HG02885 (cell line): ENCODE data around the gene PRMT1.

ENCODE experiments used
- ATAC-seq: cut with Tn5 transposase; IDR thresholded peaks from one replicate; pipeline ENCODE4 v1.9.1; 2021; ENCODE audit warnings: mild to moderate bottlenecking; ENCODE audit not compliant: unreplicated experiment, poor library complexity

PRMT1 gene

DNA sequence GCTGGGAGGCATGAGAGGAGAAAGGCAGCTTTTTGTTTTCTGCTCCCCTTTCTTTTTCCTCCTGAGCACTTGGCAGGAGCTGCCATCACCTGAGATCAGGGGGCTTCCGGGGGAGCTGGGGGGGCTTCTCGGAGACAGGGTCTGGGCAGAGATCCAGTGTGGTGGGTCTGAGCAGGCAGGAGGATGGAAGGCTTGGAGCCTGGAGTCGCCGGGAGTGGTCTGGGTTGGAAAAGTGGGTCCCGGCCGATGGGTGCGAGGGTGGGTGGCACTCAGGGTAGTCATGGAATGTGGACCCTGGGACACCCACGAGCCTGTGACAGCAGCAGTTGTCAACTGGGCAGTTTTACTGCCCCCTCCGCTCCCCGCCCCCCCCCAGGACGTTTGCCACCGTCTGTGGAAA is 10.1 kb downstream of the PRMT1 start:
- ATAC-seq, result no peak

DNA sequence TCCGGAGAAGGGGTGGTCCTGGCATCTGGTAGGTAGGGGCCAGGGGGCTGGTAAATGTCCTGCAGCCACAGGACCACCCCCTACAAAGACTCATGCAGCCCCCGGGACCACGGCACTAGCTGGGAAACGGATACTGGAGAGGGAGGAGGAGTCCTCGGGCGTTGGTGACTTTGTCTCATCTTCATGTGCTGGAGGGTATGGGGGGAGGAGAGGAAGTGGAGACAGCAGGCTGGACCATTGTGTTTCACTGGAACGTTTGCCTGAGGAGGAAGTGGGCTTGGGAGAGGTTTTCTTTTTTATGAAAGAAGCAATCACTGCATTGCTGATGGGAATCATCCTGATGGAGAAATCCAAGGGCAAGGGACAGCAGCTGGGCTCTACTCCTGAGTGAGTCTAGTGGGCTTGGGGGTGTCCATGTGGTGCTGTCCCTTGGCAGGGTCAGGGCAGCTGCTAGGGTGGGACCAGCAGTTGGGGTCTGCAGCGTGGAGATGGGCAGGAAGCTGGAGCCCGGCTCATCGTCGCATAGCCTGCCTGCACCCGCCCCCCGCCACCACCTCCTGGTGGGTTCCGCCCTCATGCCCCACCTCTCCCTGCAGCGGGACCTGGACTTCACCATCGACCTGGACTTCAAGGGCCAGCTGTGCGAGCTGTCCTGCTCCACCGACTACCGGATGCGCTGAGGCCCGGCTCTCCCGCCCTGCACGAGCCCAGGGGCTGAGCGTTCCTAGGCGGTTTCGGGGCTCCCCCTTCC is 10.7 kb downstream of the PRMT1 start:
- ATAC-seq, result no peak

DNA sequence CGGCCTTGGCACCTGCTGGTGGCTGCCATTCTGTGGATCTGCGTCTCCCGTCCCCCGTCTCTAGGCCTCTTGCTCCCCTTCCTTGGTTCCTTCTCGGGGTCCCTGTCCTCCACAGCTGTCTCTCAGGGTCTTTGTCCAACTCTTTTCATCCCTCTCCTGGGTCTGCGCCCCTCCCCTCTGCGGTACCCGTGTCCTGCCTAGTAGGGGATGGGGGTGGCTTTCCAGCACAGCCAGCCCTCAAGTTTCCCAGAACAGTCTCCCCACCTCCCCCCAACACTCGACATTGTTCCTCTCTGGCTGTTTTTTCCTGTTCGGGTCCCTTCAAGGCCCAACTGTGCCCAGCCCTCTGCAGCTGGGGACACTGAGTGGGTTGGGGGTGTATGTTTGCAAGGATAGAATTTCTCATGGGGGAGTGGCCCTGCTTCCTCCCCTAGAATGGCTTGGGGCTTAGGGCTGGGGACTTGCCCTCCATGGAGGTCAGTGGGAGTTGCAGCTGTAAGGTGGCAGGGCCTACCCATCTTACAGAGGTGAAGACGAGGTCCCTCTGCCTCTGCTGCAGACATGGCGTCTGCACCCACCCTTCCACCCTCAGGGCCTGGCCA is 11.6 kb downstream of the PRMT1 start:
- ATAC-seq, result no peak

DNA sequence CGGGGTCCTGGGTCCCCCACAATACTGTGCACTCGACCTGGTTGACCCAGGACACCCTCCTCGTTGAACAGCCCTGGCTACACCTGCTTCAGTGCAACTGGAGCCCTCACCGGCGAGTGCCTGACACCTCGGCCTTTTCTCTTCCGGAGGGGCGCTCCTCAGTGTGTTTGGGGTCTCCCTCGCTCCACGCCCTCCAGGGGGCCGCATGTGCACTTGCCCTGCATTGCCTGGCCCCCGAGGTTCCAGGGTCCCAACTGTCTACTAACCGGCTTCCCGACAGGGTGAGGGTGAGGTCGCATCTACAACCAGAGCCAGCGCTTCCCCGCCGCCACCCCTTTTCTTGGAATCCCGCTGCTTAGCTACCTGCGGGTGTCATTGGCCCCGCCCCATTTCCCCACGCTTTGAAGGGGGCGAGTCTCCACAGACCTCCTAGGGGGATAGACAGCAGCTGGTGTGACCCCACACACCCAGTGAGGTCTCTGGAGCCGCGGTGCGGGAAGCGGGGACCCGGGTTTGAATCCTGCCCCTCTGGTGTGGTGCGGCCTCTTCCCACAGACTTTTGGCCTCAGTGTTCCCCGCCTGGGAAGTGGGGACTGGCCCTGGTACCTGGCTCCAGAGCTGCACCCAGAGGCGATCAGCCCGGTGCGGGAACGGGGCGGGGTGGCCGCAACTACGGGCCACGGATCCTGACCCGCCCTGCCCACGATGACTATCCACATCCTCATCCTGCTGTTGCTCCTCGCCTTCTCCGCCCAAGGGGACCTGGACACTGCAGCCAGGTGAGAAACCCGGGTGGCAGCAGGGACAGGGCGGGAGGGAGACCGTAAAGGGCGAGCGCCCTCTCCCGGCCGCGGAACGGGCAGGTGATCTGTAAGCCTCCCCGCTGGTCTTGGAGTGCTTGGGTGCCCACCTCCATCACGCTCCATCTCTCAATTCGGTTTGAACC is 12.3 kb downstream of the PRMT1 start, which contains the start of gene ADM5:
Gene ADM5, plus strand, starts transcription at position 462 of the 946 bp plus-strand sequence. Its CDS starts 244 bp downstream, at position 706.
- no peak for ATAC-seq

DNA sequence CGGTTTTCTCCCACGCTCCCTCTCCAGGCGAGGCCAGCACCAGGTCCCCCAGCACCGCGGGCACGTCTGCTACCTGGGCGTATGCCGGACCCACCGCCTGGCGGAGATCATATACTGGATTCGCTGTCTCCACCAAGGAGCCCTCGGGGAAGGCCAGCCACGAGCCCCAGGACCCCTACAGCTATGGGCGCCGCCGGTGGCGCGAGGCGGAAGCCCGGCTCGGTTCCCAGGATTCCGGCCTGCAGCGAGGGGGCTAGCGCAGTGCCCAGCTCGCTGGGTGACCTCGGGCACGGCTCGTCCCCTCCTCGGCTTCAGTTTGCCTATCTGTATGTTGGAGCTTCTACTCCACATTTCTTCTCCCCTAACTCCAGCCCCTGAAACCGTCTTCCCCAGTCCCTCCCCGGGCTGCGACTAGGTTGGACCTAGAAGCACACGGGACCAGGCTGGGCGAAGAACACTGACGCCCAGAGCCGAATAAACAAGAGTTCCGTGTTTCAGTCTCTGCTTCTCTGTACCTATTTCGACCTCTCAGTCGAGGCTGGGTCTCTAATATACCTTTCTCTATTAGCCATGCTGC is 13.1 kb downstream of the PRMT1 start:
- no peak for ATAC-seq

DNA sequence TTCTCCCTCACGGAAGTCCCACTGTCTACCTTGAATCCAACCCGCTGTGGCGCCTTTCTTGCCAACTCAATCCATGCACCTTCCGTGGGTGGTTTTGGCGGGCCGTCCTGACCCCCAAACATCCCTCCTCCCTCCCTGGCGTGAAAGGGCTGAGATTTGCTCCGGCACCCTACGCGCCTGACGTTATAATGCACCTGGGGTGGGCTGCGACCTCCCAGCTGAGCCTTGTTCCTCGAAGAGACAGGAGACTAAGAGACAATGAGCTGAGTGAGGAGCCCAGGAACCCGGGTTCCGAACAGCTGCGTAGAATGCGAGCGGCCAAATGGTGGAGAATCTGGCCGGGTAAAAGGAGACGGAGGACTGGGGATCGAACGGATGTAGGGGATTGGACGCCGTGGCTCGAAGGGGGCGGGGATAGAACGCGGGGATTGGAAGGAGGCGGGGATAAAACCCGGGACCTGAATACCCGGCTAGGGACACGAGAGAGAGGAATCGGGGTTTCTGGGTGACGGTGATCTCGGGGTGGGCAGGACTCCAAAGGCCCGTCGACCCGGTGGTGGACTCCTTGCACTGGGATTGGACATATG is 13.7 kb downstream of the PRMT1 start, which contains the start of gene CPT1C:
Gene CPT1C, plus strand, starts transcription at position 461 of the 587 bp plus-strand sequence. CDS start 1,137 bp downstream, outside the sequence.
- ATAC-seq, result no peak

DNA sequence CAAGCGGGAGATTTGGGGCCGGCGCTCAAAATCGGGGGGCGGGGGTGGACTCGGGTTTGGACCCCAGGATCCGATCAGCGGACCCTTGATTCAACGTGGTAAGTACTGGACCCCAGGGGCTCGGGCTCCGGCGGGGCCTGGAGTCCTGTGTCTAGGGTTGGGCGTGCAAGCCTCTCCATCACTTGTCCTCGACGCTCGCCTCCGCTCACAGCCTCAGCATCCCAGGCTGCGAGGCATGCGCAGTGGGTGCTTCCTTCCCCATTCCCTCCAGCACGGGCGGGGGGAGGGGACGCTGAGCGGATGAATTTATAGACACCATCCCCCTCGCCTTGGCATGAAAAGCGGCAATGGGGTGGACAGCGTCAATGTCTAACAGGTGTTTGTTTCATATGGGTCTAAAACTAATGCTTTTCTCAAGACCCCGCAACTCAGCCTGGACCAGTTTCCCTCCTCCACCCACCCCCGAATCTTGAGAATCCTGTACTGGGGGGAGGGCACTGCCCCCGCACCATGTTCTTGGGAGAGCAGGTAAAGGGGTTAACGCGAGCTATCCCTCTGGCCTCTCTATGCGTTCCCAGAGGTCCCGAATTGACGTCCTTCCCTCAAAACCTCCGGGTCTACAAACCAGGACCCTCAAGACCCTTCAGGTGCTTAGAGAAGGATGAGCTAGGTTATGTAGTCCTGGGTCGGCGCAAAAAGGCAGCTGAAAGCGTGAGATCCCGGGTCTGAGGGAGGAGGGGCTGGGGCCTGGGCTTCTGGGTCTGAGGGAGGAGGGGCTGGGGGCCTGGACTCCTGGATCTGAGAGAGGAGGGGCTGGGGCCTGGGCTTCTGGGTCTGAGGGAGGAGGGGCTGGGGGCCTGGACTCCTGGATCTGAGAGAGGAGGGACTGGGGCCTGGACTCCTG is 14.4 kb downstream of the PRMT1 start:
- no peak for ATAC-seq

DNA sequence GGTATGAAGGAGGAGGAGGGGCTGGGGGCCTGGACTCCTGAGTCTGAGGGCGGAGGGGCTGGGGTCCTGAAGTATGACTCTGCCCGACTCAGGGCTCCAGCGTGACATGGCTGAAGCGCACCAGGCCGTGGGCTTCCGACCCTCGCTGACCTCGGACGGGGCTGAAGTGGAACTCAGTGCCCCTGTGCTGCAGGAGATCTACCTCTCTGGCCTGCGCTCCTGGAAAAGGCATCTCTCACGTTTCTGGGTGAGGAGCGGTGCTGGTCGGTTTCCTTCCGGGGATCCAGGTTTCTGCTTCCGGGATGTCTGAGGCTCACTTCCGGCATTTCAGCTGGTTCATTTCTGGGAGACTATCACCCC is 15.1 kb downstream of the PRMT1 start:
- no peak for ATAC-seq

DNA sequence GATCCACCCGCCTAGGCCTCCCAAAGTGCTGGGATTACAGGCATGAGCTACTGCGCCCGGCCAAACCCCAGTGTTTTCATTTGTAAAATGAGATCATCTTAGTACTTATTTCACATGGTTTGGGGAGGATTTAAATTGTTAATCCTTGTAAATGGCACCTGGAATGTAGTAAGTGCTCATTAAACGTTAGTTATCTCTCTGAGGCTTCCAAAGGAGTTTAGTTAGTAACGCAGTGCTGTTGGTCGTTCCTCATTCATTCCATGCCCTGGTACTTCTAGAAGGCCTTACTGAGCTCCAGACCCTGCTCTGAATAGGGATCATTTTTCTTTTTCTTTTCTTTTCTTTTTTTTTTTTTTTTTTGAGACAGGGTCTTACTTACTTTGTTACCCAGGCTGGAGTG is 19.0 kb downstream of the PRMT1 start:
- no peak for ATAC-seq

DNA sequence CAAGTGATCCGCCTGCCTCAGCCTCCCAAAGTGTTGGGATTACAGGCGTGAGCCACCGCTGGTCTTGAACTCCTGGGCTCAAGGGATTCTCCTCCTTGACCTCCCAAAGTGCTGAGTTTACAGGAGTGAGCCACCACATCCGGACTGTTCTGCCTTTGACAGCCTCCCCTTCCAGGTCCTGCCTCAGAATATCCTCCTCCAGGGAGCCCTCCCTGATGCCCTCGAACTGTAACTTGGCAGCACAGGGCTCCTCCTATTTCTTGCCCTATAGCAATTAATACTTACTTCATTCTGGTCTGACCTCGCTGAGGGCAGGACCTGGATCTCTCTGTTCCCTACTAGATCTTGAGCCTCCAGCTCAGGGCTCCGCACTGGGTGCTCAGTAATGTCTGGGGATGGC is 19.8 kb downstream of the PRMT1 start:
- no peak for ATAC-seq

DNA sequence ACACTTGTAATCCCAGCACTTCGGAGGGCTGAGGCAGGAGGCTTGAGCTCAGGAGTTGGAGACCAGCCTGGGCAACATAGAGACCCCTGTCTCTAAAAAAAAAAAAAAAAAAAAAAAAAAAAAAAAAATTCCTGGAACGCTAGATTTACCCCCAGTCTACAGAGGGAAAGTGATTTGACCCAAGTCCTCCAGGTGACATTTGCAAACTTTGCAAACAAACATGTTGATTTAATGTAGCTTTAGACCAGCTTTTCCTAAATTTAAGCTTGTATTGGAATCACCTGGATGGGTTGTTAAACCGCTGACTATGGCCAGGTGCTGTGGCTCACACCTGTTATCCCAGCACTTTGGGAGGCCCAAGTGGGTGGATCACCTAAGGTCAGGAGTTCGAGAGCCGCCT is 22.3 kb downstream of the PRMT1 start:
- ATAC-seq, result no peak

DNA sequence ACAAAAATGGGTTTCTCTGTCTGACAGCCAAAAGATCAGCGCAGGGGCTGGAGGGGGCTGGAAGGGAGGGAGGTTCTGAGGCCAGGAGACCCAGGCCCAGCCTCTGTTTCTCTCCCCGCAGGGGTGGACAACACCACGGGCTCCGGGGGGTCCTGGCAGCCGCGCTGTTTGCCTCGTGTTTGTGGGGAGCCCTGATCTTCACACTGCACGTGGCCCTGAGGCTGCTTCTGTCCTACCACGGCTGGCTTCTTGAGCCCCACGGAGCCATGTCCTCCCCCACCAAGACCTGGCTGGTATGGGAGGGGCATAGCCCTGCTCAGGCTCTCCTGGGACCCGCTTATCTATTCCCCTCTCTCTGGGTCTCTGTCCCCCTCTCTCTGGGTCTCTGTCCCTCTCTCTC is 23.5 kb downstream of the PRMT1 start:
- no peak for ATAC-seq

DNA sequence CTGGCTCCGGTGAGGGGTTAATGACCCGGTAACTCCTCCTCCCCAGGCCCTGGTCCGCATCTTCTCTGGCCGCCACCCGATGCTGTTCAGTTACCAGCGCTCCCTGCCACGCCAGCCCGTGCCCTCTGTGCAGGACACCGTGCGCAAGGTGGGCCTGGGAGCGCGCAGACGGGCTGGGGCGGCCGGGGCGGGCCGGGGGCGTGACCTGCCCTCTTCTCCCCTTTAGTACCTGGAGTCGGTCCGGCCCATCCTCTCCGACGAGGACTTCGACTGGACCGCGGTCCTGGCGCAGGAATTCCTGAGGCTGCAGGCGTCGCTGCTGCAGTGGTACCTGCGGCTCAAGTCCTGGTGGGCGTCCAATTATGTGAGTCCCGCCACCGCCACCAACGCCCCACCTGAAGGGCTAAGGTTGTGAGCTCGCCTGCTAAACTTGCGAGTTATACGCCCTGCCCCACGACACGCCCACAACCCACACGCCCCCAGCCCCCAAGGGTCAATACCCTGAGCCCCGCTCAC is 24.3 kb downstream of the PRMT1 start:
- ATAC-seq, result no peak

DNA sequence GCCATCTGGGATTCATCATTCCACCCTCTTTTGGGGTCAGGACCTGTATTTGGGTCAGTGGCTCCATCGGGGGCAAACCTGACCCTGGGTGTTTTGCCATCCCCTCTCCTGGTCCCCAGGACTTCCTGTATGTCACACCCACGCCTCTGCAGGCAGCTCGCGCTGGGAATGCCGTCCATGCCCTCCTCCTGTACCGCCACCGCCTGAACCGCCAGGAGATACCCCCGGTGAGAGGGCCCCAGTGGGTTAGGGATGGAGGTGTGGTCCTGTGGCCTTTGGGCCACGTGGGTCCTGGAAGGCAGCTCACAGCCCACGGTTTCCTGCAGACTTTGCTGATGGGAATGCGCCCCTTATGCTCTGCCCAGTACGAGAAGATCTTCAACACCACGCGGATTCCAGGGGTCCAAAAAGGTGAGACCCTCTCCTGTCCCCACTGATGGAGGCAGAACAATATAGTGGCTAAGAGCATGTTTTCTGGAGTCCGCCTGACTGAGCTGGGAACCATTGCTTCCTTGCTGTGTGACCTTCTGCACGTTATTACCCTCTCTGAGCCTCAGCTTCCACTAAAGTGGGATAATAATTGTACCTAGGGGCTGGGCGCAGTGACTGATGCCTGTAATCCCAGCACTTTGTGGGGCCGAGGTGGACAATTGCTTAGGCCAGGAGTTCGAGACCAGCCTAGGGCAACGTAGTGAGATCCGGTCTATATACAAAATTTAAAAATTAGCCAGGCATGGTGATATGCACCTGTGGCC is 28.0 kb downstream of the PRMT1 start:
- no peak for ATAC-seq

DNA sequence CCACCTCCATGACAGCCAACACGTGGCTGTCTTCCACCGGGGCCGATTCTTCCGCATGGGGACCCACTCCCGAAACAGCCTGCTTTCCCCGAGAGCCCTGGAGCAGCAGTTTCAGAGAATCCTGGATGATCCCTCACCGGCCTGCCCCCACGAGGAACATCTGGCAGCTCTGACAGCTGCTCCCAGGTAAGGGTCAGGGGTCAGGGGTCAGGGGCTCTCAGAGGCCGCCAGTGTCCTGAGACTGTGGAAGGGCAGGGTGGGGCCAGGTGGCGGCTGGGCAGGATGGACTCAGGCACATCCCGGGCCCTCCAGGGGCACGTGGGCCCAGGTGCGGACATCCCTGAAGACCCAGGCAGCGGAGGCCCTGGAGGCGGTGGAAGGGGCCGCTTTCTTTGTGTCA is 28.8 kb downstream of the PRMT1 start:
- no peak for ATAC-seq

DNA sequence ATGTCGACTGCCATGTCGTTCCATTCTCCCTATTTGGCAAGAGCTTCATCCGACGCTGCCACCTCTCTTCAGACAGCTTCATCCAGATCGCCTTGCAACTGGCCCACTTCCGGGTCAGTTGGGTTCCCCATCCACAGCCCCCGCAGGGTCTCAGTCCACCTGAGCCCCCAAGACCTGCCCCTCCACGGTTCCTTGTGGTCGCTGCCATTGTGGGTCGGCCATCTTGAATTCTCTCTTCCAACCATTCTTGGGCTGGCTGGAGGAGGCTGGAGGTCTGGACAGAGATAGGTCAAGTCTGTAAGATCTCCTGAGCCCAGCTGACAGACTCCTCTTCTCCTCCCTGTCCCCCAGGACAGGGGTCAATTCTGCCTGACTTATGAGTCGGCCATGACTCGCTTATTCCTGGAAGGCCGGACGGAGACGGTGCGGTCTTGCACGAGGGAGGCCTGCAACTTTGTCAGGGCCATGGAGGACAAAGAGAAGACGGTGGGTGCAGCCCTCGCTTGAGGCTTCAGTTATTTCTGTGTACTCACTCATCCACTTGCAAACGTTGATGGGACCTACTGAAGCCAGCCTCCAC is 33.4 kb downstream of the PRMT1 start:
- no peak for ATAC-seq

DNA sequence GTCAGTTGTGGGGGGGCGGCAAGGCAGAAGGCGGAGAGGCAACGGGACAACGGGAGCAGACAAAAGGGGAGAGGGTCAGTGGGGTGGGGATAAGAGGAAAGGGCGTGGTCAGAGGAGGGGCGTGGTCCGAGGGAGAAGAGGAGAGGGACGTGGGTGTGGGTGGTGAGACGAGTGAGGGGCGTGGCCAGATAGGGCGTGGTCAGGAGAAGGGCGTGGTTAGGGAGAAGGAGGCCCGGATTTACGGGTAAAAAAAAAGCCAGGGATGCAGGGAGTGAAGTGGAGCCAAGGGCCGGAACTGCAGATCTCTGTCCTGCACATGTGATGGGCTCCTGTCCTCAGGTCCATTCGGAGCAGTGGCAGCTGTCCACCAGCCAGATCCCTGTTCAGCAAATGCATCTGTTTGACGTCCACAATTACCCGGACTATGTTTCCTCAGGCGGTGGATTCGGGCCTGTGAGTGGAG is 35.4 kb downstream of the PRMT1 start:
- no peak for ATAC-seq
